Activated CD4-positive, alpha-beta T cell treated with anti-CD3 and anti-CD28 coated beads for 36 hours (primary cell): ENCODE measurements around the gene DNAH17. TPM values are rescaled to one million over a fixed set of nuclear protein-coding genes. Genes with fewer than 3 reads are reported as not detected.
A peak's percentile ranks its signal among the peaks of the same experiment; 100 is the strongest.

Experiments used
- ATAC-seq: fragments of 200-7000 bp; cut with Tn5 transposase; one replicate; pipeline ENCODE4 v1.10.0; 2021; ENCODE audit warnings: mild to moderate bottlenecking, moderate library complexity
- CTCF ChIA-PET: fragments of 350-600 bp; sonication (Branson Sonifier 250); formaldehyde crosslinking; loops from one replicate; lab custom pipeline; 2021; ENCODE audit warnings: antibody characterized with exemption; lab: Charles Lee
- POLR2A ChIA-PET: fragments of 350-600 bp; sonication (Branson Sonifier 250); formaldehyde crosslinking; loops from one replicate; lab custom pipeline; 2021; ENCODE audit warnings: antibody characterized with exemption, inconsistent platforms; lab: Charles Lee
- DNase-seq: peaks from one replicate; pipeline ENCODE4 v3.0.0-alpha.2; 2020
- H3K27ac Mint-ChIP-seq: one replicate; pipeline ENCODE4 v1.8.0; 2021; ENCODE audit warnings: mixed read lengths
- H3K27me3 Mint-ChIP-seq: one replicate; pipeline ENCODE4 v1.8.0; 2021; ENCODE audit warnings: mixed read lengths
- H3K36me3 Mint-ChIP-seq: one replicate; pipeline ENCODE4 v1.8.0; 2021; ENCODE audit warnings: low read depth, mixed read lengths
- H3K4me1 Mint-ChIP-seq: one replicate; pipeline ENCODE4 v1.8.0; 2021; ENCODE audit warnings: mixed read lengths
- H3K4me3 Mint-ChIP-seq: one replicate; pipeline ENCODE4 v1.8.0; 2021; ENCODE audit warnings: mild to moderate bottlenecking, moderate library complexity, mixed read lengths
- H3K9me3 Mint-ChIP-seq: one replicate; pipeline ENCODE4 v1.8.0; 2021; ENCODE audit warnings: low read depth, mixed read lengths
- intact Hi-C, 2 experiments: fragments of 100-400 bp; cut with DNase I in 1 of 2; cut with micrococcal nuclease in 1 of 2; formaldehyde crosslinking; loops; one replicate each; pipeline versions ENCODE4 v1.14.2 to v1.15.1; 2022 to 2024; cut with DNase I, micrococcal nuclease
- total RNA-seq, 2 experiments: library from RNA; stranded (reverse); gene quantifications; one replicate each; pipeline ENCODE4 v1.2.3, GENCODE V29; 2021

Gene DNAH17
- total RNA-seq, 2 experiments from 2014 or later = 0.12 to 0.14 TPM

DNA sequence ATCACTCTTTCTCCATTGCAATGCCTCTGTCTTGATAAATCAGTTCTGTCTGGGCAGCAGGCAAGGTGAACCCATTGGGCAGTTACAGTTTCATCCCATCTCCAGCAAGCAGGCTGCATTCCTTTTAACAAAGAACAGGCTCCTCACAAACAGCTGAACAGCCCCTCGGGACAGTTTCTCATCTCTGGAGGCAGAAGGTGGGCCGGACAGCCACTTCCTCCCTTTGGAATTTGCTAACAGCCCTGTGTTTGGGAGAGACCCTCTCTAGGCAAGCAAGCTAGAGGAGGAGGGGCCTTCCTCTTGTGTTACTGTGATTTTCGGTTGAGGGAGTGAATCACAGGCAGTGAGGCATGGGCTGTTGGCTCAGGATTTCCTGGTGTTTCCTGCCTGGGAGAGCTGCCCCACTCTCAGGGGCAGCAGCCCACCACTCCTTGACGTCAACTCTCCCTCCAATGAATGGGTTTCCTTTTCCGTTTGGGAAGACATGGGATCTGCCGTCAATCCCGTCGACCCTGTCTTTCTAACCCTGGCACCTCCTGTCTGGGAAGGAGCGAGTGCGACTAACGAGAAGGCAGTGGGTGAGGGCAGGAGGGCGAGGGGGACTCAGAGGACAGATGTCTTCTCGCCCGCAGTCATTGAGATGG lies 202.4 kb downstream of the DNAH17 start:
- DNase-seq (no peak), ATAC-seq (no peak)
- Mint-ChIP-seq H3K9me3 (no peaks in the 10 kb centered on the region), H3K27ac (peak overlapping the region; percentile 14), H3K27me3 (no peaks in the 10 kb centered on the region), H3K4me3 (no peak overlapping the region), H3K4me1 (peaks cover 25% of the 10 kb centered on the region), H3K36me3 (peaks cover 5% of the 10 kb centered on the region)
- intact Hi-C loops = no loop called here
- CTCF ChIA-PET = interaction anchor here (0.6 to 1.8 kb wide), 4 partner anchors 10 to 38 kb away, joined by 4 read pairs; no protein-coding TSS in a partner anchor
- POLR2A ChIA-PET = no interaction called here

DNA sequence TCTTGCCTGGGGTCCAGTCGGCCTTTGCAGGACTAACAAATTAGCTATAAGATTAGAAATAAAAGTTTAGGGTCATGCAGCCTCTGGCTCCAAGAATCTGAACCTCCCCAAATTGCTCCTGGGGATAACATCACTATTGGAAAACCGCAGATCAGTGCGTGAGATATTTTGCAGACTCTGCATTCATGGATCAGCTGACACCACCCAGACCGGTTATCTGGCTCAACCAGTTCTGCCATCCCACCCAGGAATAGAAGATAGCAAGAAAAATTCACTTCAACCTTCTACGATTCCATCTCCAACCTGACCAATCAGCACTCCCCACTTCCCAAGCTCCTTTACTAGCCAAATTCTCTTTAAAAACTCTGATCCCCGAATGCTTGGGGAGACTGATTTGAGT lies 203.0 kb downstream of the DNAH17 start:
- H3K27ac Mint-ChIP-seq = no peak overlapping the region
- no peak for DNase-seq
- H3K27me3 Mint-ChIP-seq = no peaks in the 10 kb centered on the region
- ATAC-seq = no peak
- no peaks in the 10 kb centered on the region for H3K9me3 Mint-ChIP-seq
- CTCF ChIA-PET = interaction anchor here (0.7 to 1.8 kb wide), 4 partner anchors 10 to 38 kb away, joined by 3 to 4 read pairs (median 4); no protein-coding TSS in a partner anchor
- intact Hi-C loops = no loop called here
- POLR2A ChIA-PET = no interaction called here
- H3K4me1 Mint-ChIP-seq = peaks cover 24% of the 10 kb centered on the region
- no peak overlapping the region for H3K4me3 Mint-ChIP-seq
- peaks cover 3% of the 10 kb centered on the region for H3K36me3 Mint-ChIP-seq

Other genes starting within 250 kb of the DNAH17 start
- gene SOCS3, start 217.3 kb downstream of the DNAH17 start, total RNA-seq = 100 to 1,000 TPM; 150 to 162 TPM
- gene PGS1, start 198.7 kb downstream of the DNAH17 start, total RNA-seq = 10 to 100 TPM; 73.3 to 75.0 TPM
- gene CYTH1, start 204.9 kb upstream of the DNAH17 start, total RNA-seq = 100 to 1,000 TPM; 109 to 130 TPM